Caco-2 (cell line): ENCODE measurements around the gene AGAP2. TPM values are rescaled to one million over a fixed set of nuclear protein-coding genes. Genes with fewer than 3 reads are reported as not detected.
"Not testable (repeated sequence)": the region's sequence is repeated elsewhere in the genome, so short reads cannot be mapped to it uniquely, and the experiment has no call there.

Experiments used
- BruUV-seq: library from RNA; stranded (reverse); fragments of 400-500 nt; replicated peaks from 2 replicates; lab custom pipeline; 2021; lab: Mats Ljungman, UMichigan
- CTCF ChIA-PET: fragments of 300-600 bp; sonication (Branson Sonifier 250); formaldehyde crosslinking; loops from one replicate; lab custom pipeline; 2022; ENCODE audit warnings: antibody characterized with exemption; lab: Charles Lee
- POLR2A ChIA-PET: fragments of 300-600 bp; sonication (Branson Sonifier 250); formaldehyde crosslinking; loops from one replicate; lab custom pipeline; 2022; ENCODE audit warnings: antibody characterized with exemption; lab: Charles Lee
- DNase-seq, 2 experiments: peaks; one replicate each; pipeline versions ENCODE4 v3.0.0 to v3.0.0-alpha.2; 2020 to 2022
- H3K27me3 ChIP-seq: replicated peaks from 2 replicates; pipeline ENCODE4 v1.6.0; 2011; ENCODE audit warnings: low read length; ENCODE audit not compliant: control insufficient read depth, insufficient read depth
- H3K36me3 ChIP-seq: 2 replicates; pipeline ENCODE4 v1.5.1; 2011; ENCODE audit warnings: low read length; ENCODE audit not compliant: control insufficient read depth, insufficient read depth
- H3K4me1 ChIP-seq: fragments of 250-450 bp; sonication (Bioruptor Pico); 2 replicates; pipeline ENCODE4 v1.5.1; 2020; ENCODE audit warnings: mild to moderate bottlenecking
- H3K4me3 ChIP-seq: 2 replicates; pipeline ENCODE4 v1.5.1; 2011; ENCODE audit warnings: low read depth, mild to moderate bottlenecking, control low read depth, low read length
- H3K9me3 ChIP-seq: fragments of 250-450 bp; sonication (Bioruptor Pico); 2 replicates; pipeline ENCODE4 v1.5.1; 2020; ENCODE audit warnings: mild to moderate bottlenecking, moderate library complexity
- H3K27ac Mint-ChIP-seq: one replicate; pipeline ENCODE4 v1.8.0; 2022; ENCODE audit warnings: mixed read lengths; ENCODE audit not compliant: unreplicated experiment
- H3K27me3 Mint-ChIP-seq: one replicate; pipeline ENCODE4 v1.8.0; 2022; ENCODE audit warnings: mixed read lengths; ENCODE audit not compliant: insufficient read depth, unreplicated experiment
- H3K36me3 Mint-ChIP-seq: one replicate; pipeline ENCODE4 v1.8.0; 2022; ENCODE audit warnings: mild to moderate bottlenecking, mixed read lengths; ENCODE audit not compliant: insufficient read depth, unreplicated experiment
- H3K4me1 Mint-ChIP-seq: one replicate; pipeline ENCODE4 v1.8.0; 2022; ENCODE audit warnings: low read depth, mixed read lengths; ENCODE audit not compliant: unreplicated experiment
- H3K4me3 Mint-ChIP-seq: one replicate; pipeline ENCODE4 v1.8.0; 2022; ENCODE audit warnings: mild to moderate bottlenecking, moderate library complexity, mixed read lengths; ENCODE audit not compliant: unreplicated experiment
- H3K9me3 Mint-ChIP-seq: one replicate; pipeline ENCODE4 v1.8.0; 2022; ENCODE audit warnings: mixed read lengths; ENCODE audit not compliant: unreplicated experiment
- CTCF ChIP-seq, 2 experiments: fragments of 200-600 bp in 1 of 2; IDR thresholded peaks; 1 replicate in 1 of 2; 2 replicates in 1 of 2; pipeline versions ENCODE4 v1.5.1 to v1.8.0; 2011 to 2022; ENCODE audit warnings: antibody characterized with exemption in 1 of 2, control low read depth in 1 of 2, inconsistent platforms in 1 of 2, low read depth in 1 of 2, low read length in 1 of 2, mild to moderate bottlenecking in 1 of 2, moderate library complexity in 1 of 2; ENCODE audit not compliant: insufficient read depth in 1 of 2, severe bottlenecking in 1 of 2, unreplicated experiment in 1 of 2
- intact Hi-C: fragments of 100-400 bp; cut with micrococcal nuclease; formaldehyde crosslinking; loops from one replicate; pipeline ENCODE4 v1.10.0; 2022; ENCODE audit not compliant: unreplicated experiment
- total RNA-seq: library from RNA; stranded (reverse); gene quantifications from 2 replicates; pipeline ENCODE4 v1.2.3, GENCODE V29; 2022

The AGAP2 gene
- total RNA-seq, 1 experiment from 2014 or later = 0.09 TPM

GRCh38 chr12:57716305-57716704 lies 22.2 kb downstream of the AGAP2 start:
- no peaks in the 10 kb centered on the region for H3K4me1 ChIP-seq
- no peak for TF ChIP-seq CTCF (IDR thresholded peaks at IDR 0.05; ENCODE audit: insufficient read depth in 1 of 2, low read depth in 1 of 2, low read length in 1 of 2, severe bottlenecking in 1 of 2, unreplicated experiment in 1 of 2)
- no peaks in the 10 kb centered on the region for H3K9me3 Mint-ChIP-seq
- no peak for DNase-seq
- H3K9me3 ChIP-seq = no peaks in the 10 kb centered on the region
- CTCF ChIA-PET = no interaction called here
- BruUV-seq = no TSS peak
- POLR2A ChIA-PET = no interaction called here
- no peaks in the 10 kb centered on the region for H3K27me3 Mint-ChIP-seq
- H3K4me1 Mint-ChIP-seq = no peaks in the 10 kb centered on the region
- no peak overlapping the region for H3K4me3 Mint-ChIP-seq
- no peaks in the 10 kb centered on the region for H3K27me3 ChIP-seq
- intact Hi-C loops = no loop called here
- no peak overlapping the region for H3K4me3 ChIP-seq
- H3K27ac Mint-ChIP-seq = no peak overlapping the region
- H3K36me3 Mint-ChIP-seq = peaks cover 19% of the 10 kb centered on the region
- no peaks in the 10 kb centered on the region for H3K36me3 ChIP-seq

- Mint-ChIP-seq H3K4me3 (no peak overlapping the region), H3K4me1 (no peaks in the 10 kb centered on the region), H3K36me3 (peaks cover 20% of the 10 kb centered on the region), H3K27me3 (no peaks in the 10 kb centered on the region), H3K9me3 (no peaks in the 10 kb centered on the region), H3K27ac (no peak overlapping the region)
- BruUV-seq = no TSS peak
- H3K9me3 ChIP-seq = no peaks in the 10 kb centered on the region
- no peaks in the 10 kb centered on the region for H3K4me1 ChIP-seq
- ChIA-PET CTCF (interaction anchor here (1.0 kb wide), 1 partner anchor 10 kb away, joined by 3 read pairs; no protein-coding TSS in a partner anchor), POLR2A (no interaction called here)
- H3K36me3 ChIP-seq = no peaks in the 10 kb centered on the region
- no peak for TF ChIP-seq CTCF (IDR thresholded peaks at IDR 0.05; ENCODE audit: insufficient read depth in 1 of 2, low read depth in 1 of 2, low read length in 1 of 2, severe bottlenecking in 1 of 2, unreplicated experiment in 1 of 2)
- intact Hi-C loops = no loop called here
- DNase-seq = no peak
- no peak overlapping the region for H3K4me3 ChIP-seq
- H3K27me3 ChIP-seq = no peaks in the 10 kb centered on the region
These were observed 22.8 kb downstream of the AGAP2 start for GRCh38 chr12:57715786-57716185.

- H3K4me1 Mint-ChIP-seq, H3K9me3 Mint-ChIP-seq, H3K36me3 ChIP-seq, H3K27ac Mint-ChIP-seq, POLR2A ChIA-PET, intact Hi-C loops, H3K4me1 ChIP-seq, H3K9me3 ChIP-seq, BruUV-seq, H3K4me3 ChIP-seq, H3K27me3 Mint-ChIP-seq, H3K27me3 ChIP-seq, DNase-seq, H3K4me3 Mint-ChIP-seq: not testable (repeated sequence)
- H3K36me3 Mint-ChIP-seq = peaks cover 20% of the 10 kb centered on the region
- CTCF ChIA-PET = interaction anchor here (1.0 kb wide), 1 partner anchor 11 kb away, joined by 3 read pairs; no protein-coding TSS in a partner anchor
These were observed 23.4 kb downstream of the AGAP2 start for GRCh38 chr12:57715036-57715748.
